ENCODE data around the gene F3.
A peak's percentile ranks its signal among the peaks of the same experiment; 100 is the strongest.

Gene F3

GRCh38 chr1:94552071-94552586, 10.6 kb upstream of the F3 start:
- no peak for DNase-seq (ENCODE audit: low spot score)

- DNase-seq (ENCODE audit: low spot score), result no peak
Observed at GRCh38 chr1:94551449-94551848, 9.9 kb upstream of the F3 start.

GRCh38 chr1:94550800-94551241, 9.3 kb upstream of the F3 start:
- no peak for DNase-seq (ENCODE audit: low spot score)

- no peak for DNase-seq (ENCODE audit: low spot score)
Observed at GRCh38 chr1:94550396-94550795, 8.8 kb upstream of the F3 start.

- DNase-seq (ENCODE audit: low spot score), result no peak
Observed at GRCh38 chr1:94549706-94550105, 8.1 kb upstream of the F3 start.

GRCh38 chr1:94544706-94545490, 3.3 kb upstream of the F3 start:
- DNase-seq (ENCODE audit: low spot score), result no peak

- DNase-seq (ENCODE audit: low spot score), result no peak
Observed at GRCh38 chr1:94543893-94544635, 2.5 kb upstream of the F3 start.

- no peak for DNase-seq (ENCODE audit: low spot score)
Observed at GRCh38 chr1:94543001-94543400, 1.4 kb upstream of the F3 start.

GRCh38 chr1:94542088-94542870, 720 bp upstream of the F3 start:
- no peak for DNase-seq (ENCODE audit: low spot score)

- no peak for DNase-seq (ENCODE audit: low spot score)
Observed at GRCh38 chr1:94540440-94541245, 916 bp downstream of the F3 start.

GRCh38 chr1:94539496-94539895, 2.1 kb downstream of the F3 start:
- no peak for DNase-seq (ENCODE audit: low spot score)

GRCh38 chr1:94538243-94538827, 3.2 kb downstream of the F3 start:
- no peak for DNase-seq (ENCODE audit: low spot score)

GRCh38 chr1:94537254-94537653, 4.3 kb downstream of the F3 start:
- DNase-seq (ENCODE audit: low spot score), result no peak

GRCh38 chr1:94535879-94536278, 5.7 kb downstream of the F3 start:
- no peak for DNase-seq (ENCODE audit: low spot score)

GRCh38 chr1:94535095-94535494, 6.5 kb downstream of the F3 start:
- DNase-seq (ENCODE audit: low spot score), result no peak

- no peak for DNase-seq (ENCODE audit: low spot score)
Observed at GRCh38 chr1:94532077-94532476, 9.5 kb downstream of the F3 start.

- DNase-seq (ENCODE audit: low spot score), result no peak
Observed at GRCh38 chr1:94531664-94532063, 9.9 kb downstream of the F3 start.

GRCh38 chr1:94530373-94530878, 11.1 kb downstream of the F3 start:
- DNase-seq (ENCODE audit: low spot score), result no peak

GRCh38 chr1:94529416-94529815, 12.1 kb downstream of the F3 start:
- no peak for DNase-seq (ENCODE audit: low spot score)

GRCh38 chr1:94528826-94529225, 12.7 kb downstream of the F3 start:
- DNase-seq (ENCODE audit: low spot score), result no peak

GRCh38 chr1:94528299-94528698, 13.3 kb downstream of the F3 start:
- DNase-seq (ENCODE audit: low spot score), result peak; percentile 16
